ENCODE data around the gene HOXB5.

- TF ChIP-seq CTCF (IDR thresholded peaks at IDR 0.05) (no peak), POLR2A (IDR thresholded peaks at IDR 0.05) (no peak)
These were observed 43.6 kb downstream of the HOXB5 start for GRCh38 chr17:48549914-48550501.
